ENCODE data around the gene DOCK2.
"Not testable (repeated sequence)": the region's sequence is repeated elsewhere in the genome, so short reads cannot be mapped to it uniquely, and the experiment has no call there.

Gene DOCK2

DNA sequence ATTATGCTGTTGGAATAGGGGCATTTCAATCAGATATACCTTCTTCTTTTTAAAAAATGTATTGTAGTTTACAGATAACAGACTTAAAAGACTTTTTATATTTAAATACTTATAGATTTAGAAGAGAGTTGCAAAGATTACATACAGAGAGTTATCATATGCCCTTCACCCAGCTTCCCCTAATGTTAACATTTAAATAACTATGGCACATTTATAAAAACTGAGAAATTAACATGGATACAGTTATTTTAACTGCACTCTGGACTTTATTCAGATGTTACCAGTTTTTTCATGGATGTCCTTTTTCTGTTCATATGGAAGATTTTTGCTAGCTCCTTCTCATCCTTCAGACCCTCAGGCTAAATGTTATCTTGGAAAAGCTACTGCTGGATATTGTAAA, 123.2 kb downstream of the DOCK2 start:
- TF ChIP-seq, protein P1, sequence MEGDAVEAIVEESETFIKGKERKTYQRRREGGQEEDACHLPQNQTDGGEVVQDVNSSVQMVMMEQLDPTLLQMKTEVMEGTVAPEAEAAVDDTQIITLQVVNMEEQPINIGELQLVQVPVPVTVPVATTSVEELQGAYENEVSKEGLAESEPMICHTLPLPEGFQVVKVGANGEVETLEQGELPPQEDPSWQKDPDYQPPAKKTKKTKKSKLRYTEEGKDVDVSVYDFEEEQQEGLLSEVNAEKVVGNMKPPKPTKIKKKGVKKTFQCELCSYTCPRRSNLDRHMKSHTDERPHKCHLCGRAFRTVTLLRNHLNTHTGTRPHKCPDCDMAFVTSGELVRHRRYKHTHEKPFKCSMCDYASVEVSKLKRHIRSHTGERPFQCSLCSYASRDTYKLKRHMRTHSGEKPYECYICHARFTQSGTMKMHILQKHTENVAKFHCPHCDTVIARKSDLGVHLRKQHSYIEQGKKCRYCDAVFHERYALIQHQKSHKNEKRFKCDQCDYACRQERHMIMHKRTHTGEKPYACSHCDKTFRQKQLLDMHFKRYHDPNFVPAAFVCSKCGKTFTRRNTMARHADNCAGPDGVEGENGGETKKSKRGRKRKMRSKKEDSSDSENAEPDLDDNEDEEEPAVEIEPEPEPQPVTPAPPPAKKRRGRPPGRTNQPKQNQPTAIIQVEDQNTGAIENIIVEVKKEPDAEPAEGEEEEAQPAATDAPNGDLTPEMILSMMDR (IDR thresholded peaks at IDR 0.05): no peak
- Histone ChIP-seq H3K27ac (no peak overlapping the region), H3K4me3 (no peak overlapping the region)
- no peak for DNase-seq (ENCODE audit: low spot score)

DNA sequence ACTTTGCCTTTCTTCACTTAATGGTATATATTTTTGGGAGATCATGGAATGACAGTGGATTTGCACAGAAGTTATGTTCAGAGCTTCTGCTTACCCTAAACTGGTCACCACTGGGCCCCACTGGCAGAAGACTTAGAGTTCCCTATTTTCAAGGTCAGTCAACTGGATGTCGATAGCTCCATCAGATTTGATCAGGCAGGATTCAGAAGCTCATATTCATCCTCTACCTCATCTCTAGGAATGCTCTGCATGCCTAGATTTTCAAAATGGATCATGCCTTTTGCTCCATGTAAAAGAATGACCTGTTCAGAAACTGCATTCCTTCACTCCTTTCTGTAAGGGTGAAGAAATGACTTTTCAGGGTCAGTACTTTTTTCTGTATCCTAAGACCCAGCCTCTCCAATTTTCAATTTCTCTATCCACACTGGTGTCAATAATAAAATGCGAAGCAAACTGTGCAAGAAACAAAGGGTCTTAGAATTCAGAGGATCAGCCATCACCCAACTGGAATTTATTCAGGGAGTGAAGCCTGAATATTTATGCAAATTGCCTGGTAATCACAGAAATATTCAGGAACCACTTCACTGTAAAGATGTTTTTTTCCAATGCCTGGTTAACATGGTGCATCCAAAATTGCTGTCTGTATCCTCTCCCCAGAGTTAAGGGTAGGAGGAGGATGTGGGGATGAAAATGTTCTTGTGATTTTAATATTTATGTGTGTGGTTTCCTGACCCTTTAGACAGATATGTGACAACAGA, 125.4 kb downstream of the DOCK2 start:
- no peak for DNase-seq (ENCODE audit: low spot score)
- no peak overlapping the region for H3K27ac ChIP-seq
- TF ChIP-seq, protein P1 (IDR thresholded peaks at IDR 0.05): no peak
- no peak overlapping the region for H3K4me3 ChIP-seq

DNA sequence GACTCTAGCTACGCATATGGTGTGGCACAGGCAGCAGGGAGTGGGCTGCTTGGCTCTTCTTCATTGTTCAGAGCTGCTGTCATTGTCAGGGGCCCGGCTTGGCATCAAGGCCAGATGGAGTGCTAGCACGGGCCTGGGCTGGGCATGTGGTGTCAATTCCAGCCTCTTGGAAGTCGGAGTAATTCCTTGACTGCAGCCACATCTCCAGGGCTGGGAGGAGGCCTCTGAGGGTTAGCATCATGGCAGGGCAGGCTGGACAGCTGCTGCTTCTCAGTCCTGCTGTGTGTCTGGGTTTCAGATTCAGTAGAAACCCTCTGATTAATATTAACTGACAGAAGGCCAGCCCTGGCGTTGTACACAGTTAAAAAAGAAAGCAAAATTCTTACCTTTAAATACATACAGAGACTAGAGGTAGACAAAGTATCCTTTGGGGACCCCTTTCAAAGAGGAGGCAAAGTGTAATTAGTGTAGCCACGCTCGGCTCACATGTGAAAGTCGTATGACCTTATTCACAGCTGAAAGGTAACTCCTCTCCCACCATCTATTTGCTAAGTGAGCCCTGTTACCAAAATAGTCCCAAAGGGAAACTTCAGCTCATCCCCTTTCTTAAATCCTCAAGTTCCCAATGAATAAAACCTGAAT, 126.4 kb downstream of the DOCK2 start:
- no peak overlapping the region for H3K4me3 ChIP-seq
- no peak overlapping the region for H3K27ac ChIP-seq
- no peak for DNase-seq (ENCODE audit: low spot score)
- TF ChIP-seq, protein P1 (IDR thresholded peaks at IDR 0.05): no peak

DNA sequence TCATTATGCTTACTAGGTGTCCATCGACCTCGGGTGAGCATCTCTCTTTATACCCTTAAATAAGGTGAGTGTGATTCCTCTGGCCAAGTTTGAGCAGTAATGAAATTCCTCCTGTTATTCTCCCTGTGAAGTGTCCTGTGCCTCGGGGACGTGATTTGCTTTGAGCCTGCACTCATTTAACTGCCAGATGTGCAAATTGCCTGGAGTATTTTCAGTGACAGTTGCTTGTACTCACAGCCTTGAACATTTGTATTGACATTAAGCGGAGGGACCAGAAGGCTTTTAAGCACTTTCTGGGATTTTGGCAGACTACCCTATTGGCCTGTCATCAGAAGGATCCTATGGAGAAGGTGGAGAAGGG, 126.9 kb downstream of the DOCK2 start:
- TF ChIP-seq, protein P1 (IDR thresholded peaks at IDR 0.05): no peak
- DNase-seq (ENCODE audit: low spot score): no peak
- Histone ChIP-seq H3K4me3 (no peak overlapping the region), H3K27ac (no peak overlapping the region)

DNA sequence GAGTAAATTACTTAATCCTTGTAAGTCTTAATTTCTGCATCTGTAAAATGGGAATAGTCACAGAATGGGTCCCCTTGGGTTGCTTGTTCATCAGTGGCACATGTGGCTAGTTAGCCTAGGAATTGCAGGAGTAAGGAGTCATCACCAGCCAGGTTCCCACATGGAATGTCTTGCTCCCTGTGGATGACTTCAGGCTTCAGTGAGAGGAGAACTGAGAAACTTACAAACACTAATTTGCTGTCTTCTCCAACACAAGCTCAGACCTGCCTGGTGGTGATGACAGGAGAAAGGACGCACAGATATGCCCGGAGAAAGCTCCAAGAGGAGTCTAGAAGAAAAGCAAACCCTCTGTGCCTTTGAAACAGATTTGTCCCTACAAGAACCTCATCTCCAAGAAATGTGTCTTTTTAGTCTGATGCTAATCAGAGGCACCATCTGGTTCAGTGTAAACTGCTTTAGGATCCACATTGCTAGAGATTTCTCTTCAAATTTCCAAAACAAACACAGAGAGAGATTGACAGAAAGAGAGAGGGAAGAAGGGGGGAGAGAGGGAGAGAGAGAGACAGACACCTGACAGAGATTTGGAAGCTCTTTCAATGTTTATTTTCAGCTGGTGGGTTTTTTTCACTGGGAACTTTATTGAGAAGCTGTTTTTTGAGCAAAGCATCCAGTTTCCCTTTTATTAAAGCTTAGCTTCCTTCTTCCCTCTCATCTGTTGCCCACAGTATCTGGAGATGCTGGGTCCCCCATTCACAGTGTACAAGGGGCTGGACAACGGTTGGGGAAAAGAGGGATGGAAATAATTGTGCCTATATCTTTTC, 128.3 kb downstream of the DOCK2 start:
- Histone ChIP-seq H3K27ac (no peak overlapping the region), H3K4me3 (no peak overlapping the region)
- TF ChIP-seq, protein P1 (IDR thresholded peaks at IDR 0.05): no peak
- DNase-seq (ENCODE audit: low spot score): no peak

DNA sequence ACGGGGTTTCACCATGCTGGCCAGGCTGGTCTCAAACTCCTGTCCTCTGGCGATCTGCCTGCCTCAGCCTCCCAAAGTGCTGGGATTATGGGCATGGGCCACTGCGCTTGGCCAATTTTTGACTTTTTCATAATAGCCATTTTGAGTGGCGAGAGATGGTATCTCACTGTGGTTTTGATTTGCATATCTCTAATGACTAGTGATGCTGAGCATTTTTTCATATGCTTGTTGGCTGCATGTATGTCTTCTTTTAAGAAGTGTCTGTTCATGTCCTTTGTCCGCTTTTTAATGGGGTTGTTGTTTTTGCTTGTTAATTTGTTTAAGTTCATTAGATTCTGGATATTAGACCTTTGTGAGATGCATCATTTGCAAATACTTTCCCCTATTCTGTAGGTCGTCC, 129.9 kb downstream of the DOCK2 start:
- H3K27ac ChIP-seq; H3K4me3 ChIP-seq; DNase-seq (ENCODE audit: low spot score): not testable (repeated sequence)

DNA sequence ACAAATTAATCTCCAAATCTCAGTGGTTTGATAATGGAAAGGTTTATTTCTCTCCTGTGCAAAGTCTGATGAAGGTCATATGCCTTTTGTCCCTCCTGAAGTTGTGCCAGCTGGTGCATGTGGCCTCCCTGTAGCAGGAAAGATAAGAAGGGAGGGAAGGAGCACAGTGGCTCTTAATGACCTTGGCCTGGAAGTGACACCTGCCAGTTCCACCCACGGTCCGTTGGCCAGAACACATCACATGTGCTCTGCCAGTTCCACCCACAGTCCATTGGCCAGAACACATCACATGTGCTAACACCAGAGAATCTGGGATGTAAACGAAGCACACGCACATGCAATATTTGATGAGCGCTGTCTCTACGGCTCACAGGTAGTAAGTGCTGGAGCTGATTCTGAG, 130.9 kb downstream of the DOCK2 start:
- H3K27ac ChIP-seq: no peak overlapping the region
- DNase-seq (ENCODE audit: low spot score): no peak
- H3K4me3 ChIP-seq: no peak overlapping the region
- TF ChIP-seq, protein P1 (IDR thresholded peaks at IDR 0.05): no peak
